Mammary epithelial cell (primary cell): ENCODE results near the gene IGF2R.

Experiments used
- EZH2 ChIP-seq: IDR thresholded peaks from 2 replicates; pipeline ENCODE4 v1.6.1; 2012; ENCODE audit warnings: low read length, inconsistent platforms, borderline replicate concordance
- TF ChIP-seq, protein P1 (sequence below), 2 donors: IDR thresholded peaks in 1 of 2; conservative IDR thresholded peaks in 1 of 2; 2 replicates each; pipeline ENCODE4 v1.5.1; 2011 to 2012; ENCODE audit warnings: inconsistent platforms in 2 of 2, low read length in 2 of 2, mild to moderate bottlenecking in 2 of 2, control low read depth in 1 of 2, low read depth in 1 of 2; ENCODE audit not compliant: insufficient read depth in 1 of 2; ENCODE audit errors: extremely low read depth in 1 of 2

DNA sequence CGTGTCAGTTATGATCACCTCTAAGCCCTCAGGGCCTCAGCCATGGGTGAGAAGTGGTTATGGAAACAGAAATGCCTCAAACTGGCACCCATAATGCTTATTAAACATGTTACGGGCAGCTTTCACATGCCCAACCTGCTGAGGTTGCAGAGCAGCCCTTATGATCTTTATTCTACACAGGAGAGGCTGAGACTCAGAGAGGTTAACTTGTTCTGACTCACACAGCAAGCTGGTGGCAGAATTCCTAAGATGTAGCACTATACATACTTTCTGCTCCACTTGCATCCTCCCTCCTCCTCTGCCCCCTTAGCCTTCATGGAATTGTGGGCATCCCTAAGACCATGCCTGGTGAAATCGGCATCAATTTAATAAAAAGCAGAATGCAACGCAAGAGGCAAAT lies 34.7 kb upstream of the IGF2R start:
- TF ChIP-seq, protein P1, sequence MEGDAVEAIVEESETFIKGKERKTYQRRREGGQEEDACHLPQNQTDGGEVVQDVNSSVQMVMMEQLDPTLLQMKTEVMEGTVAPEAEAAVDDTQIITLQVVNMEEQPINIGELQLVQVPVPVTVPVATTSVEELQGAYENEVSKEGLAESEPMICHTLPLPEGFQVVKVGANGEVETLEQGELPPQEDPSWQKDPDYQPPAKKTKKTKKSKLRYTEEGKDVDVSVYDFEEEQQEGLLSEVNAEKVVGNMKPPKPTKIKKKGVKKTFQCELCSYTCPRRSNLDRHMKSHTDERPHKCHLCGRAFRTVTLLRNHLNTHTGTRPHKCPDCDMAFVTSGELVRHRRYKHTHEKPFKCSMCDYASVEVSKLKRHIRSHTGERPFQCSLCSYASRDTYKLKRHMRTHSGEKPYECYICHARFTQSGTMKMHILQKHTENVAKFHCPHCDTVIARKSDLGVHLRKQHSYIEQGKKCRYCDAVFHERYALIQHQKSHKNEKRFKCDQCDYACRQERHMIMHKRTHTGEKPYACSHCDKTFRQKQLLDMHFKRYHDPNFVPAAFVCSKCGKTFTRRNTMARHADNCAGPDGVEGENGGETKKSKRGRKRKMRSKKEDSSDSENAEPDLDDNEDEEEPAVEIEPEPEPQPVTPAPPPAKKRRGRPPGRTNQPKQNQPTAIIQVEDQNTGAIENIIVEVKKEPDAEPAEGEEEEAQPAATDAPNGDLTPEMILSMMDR (conservative IDR thresholded peaks at IDR 0.05 in 1 of 2, IDR thresholded peaks at IDR 0.05 in 1 of 2; ENCODE audit: extremely low read depth in 1 of 2, insufficient read depth in 1 of 2, low read depth in 1 of 2, low read length in 2 of 2) = no peak
- no peak for TF ChIP-seq EZH2
